LNCAP (cell line): ENCODE data around the gene ASXL1.

ENCODE experiments used
- CTCF ChIP-seq: fragments of 450-650 bp; IDR thresholded peaks from 2 replicates; pipeline ENCODE4 v1.5.1; 2017; ENCODE audit warnings: mild to moderate bottlenecking

Gene ASXL1

GRCh38 chr20:32357869-32358631 is at the start of gene ASXL1:
TSS of gene ASXL1 (plus strand) at chr20:32358331. CDS start at chr20:32358776, 445 bp downstream.
- TF ChIP-seq CTCF = no peak

- no peak for TF ChIP-seq CTCF
Measured at GRCh38 chr20:32312718-32313424, 45.3 kb upstream of the ASXL1 start.

DNA sequence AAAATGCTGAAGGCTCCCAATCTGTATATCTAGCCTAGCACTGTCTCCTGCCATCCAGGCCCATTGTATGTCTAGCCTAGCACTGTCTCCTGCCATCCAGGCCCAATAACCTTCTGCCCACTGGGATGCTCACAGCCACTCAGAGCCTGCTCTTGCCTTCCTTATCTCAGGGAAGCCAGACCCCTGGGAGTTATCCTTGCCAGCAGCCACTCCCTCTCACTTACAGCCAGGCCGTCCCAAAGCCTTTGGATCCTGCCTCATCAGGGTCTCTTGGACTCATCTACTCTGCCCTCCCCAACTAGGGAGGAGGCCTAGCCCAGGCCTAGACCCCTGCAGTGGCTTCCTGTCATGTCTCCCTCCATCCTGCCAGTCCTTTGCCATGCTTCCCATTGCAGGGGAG is 43.4 kb upstream of the ASXL1 start:
- TF ChIP-seq CTCF = no peak

DNA sequence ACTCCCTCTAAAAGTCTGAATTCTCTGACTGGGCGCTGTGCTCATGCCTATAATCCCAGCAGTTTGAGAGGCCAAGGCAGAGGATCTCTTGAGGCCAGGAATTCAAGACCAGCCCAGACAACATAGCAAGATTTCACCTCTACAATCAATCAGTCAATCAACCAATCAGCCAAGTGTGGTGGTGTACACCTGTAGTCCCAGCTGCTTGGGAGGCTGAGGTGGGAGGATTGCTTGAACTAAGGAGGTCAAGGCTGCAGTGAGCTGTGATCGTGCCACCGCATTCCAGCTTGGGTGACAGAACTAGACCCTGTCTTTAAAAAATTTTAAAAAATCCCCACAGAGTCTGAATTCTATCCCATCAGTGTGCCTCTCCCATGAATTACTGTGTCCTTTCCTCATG is 42.7 kb upstream of the ASXL1 start:
- no peak for TF ChIP-seq CTCF

DNA sequence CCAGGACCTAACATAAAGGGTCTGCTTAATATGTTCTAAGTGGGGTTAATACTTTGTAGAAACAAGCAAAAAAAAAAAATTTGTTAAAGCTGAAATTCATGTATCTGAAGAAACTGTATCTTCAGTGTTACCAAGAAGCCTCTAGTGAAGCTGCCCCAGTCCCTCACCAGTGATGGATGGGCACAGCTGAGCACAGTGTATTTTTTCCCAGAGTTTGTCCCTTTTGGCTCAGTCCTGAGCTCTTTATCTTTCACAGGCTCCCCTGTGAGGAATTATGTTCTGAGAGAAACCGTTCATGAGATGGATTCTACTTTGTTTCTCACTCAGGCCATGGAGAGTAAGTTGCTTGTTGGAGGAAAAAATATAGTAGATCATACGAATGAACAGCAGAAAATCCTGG is 42.2 kb upstream of the ASXL1 start:
- no peak for TF ChIP-seq CTCF

- no peak for TF ChIP-seq CTCF
Measured at GRCh38 chr20:32316667-32317066, 41.5 kb upstream of the ASXL1 start.

GRCh38 chr20:32319100-32319499 is 39.0 kb upstream of the ASXL1 start:
- no peak for TF ChIP-seq CTCF
